Prostate gland (tissue), 2 donors: Measurements from ENCODE around the gene DNMT3A. TPM values are rescaled to one million over a fixed set of nuclear protein-coding genes. Genes with fewer than 3 reads are reported as not detected.
A peak's percentile ranks its signal among the peaks of the same experiment; 100 is the strongest.

ENCODE experiments used
- DNase-seq: peaks from one replicate; pipeline ENCODE4 v3.0.0-alpha.2; 2019; ENCODE audit warnings: low spot score
- H3K27ac ChIP-seq, 2 donors: fragments of 200-600 bp; sonication (generic); 2 replicates each; pipeline ENCODE4 v1.5.1; 2017 to 2019
- H3K27me3 ChIP-seq: fragments of 200-600 bp; sonication (generic); replicated peaks from 2 replicates; pipeline ENCODE4 v1.5.1; 2019; ENCODE audit not compliant: insufficient read depth
- H3K36me3 ChIP-seq, 2 donors: fragments of 200-600 bp; sonication (generic); 1 replicate in 1 of 2; 2 replicates in 1 of 2; pipeline versions ENCODE4 v1.5.1 to v1.8.1; 2017 to 2019
- H3K4me1 ChIP-seq: fragments of 200-600 bp; sonication (generic); replicated peaks from 2 replicates; pipeline ENCODE4 v1.5.1; 2019
- H3K4me3 ChIP-seq, 2 donors: fragments of 200-600 bp; sonication (generic); 2 replicates each; pipeline ENCODE4 v1.5.1; 2017 to 2019
- H3K9me3 ChIP-seq: fragments of 200-600 bp; sonication (generic); 2 replicates; pipeline ENCODE4 v1.5.1; 2017
- CTCF ChIP-seq, 4 experiments: fragments of 200-600 bp in 2 of 4; fragments of 450-650 bp in 2 of 4; sonication (generic) in 2 of 4; IDR thresholded peaks; 1 replicate in 3 of 4; 2 replicates in 1 of 4; pipeline ENCODE4 v1.5.1; 2016 to 2019; ENCODE audit warnings: antibody characterized with exemption in 4 of 4, mild to moderate bottlenecking in 2 of 4, moderate library complexity in 2 of 4
- POLR2A ChIP-seq: fragments of 450-650 bp; IDR thresholded peaks from one replicate; pipeline ENCODE4 v1.6.1; 2016; ENCODE audit warnings: antibody characterized with exemption, mild to moderate bottlenecking
- POLR2AphosphoS5 ChIP-seq: sonication (generic); formaldehyde crosslinking; IDR thresholded peaks from one replicate; pipeline ENCODE4 v1.6.1; 2017; ENCODE audit warnings: antibody characterized with exemption
- WGBS: methylation state at CpG from one replicate; pipeline ENCODE4 v1.1.5; 2018; 5-methylcytosine and 5-hydroxymethylcytosine counted together
- intact Hi-C: fragments of 100-400 bp; cut with DNase I; formaldehyde crosslinking; loops from one replicate; pipeline ENCODE4 v1.14.2; 2022
- total RNA-seq, 2 donors: library from RNA; depleted of rRNA; stranded (reverse); fragments of >200 nt; gene quantifications; one replicate each; pipeline ENCODE4 v1.1.0, GENCODE V29; 2016

DNMT3A gene
- total RNA-seq, 2 donors from 2014 or later, result 8.7 to 28.2 TPM

- Histone ChIP-seq H3K27ac (no peak overlapping the region), H3K4me3 (peak overlapping the region in 1 of 2 donors; percentile 26), H3K27me3 (no peaks in the 10 kb centered on the region), H3K36me3 (no peaks in the 10 kb centered on the region), H3K4me1 (no peaks in the 10 kb centered on the region), H3K9me3 (no peaks in the 10 kb centered on the region)
- 57% methylated on average over 34 of the region's 34 CpGs for WGBS
- intact Hi-C loops, result loop anchor here (5.0 kb wide), 1 partner anchor 161 kb away; no protein-coding TSS in a partner anchor
- no peak for DNase-seq
- TF ChIP-seq POLR2A (no peak), CTCF (IDR thresholded peaks at IDR 0.05) (no peak), POLR2AphosphoS5 (no peak)
Observed at GRCh38 chr2:25361261-25362048, 19.7 kb upstream of the DNMT3A start.

- no peak for TF ChIP-seq POLR2A
- no peak for TF ChIP-seq CTCF (IDR thresholded peaks at IDR 0.05)
- no peak for TF ChIP-seq POLR2AphosphoS5
- no peaks in the 10 kb centered on the region for H3K27me3 ChIP-seq
- no peaks in the 10 kb centered on the region for H3K9me3 ChIP-seq
- intact Hi-C loops, result no loop called here
- DNase-seq, result no peak
- H3K4me3 ChIP-seq, result no peak overlapping the region
- no peak overlapping the region for H3K27ac ChIP-seq
- H3K4me1 ChIP-seq, result no peaks in the 10 kb centered on the region
- 74% methylated on average over 8 of the region's 8 CpGs for WGBS
- H3K36me3 ChIP-seq, result no peaks in the 10 kb centered on the region
Observed at GRCh38 chr2:25358836-25359235, 17.1 kb upstream of the DNMT3A start.

- H3K4me3 ChIP-seq, result no peak overlapping the region
- TF ChIP-seq POLR2A, result no peak
- TF ChIP-seq POLR2AphosphoS5, result no peak
- TF ChIP-seq CTCF (IDR thresholded peaks at IDR 0.05), result no peak
- WGBS, result 92% methylated on average over 6 of the region's 6 CpGs
- no peaks in the 10 kb centered on the region for H3K9me3 ChIP-seq
- H3K36me3 ChIP-seq, result no peaks in the 10 kb centered on the region
- no peak for DNase-seq
- intact Hi-C loops, result no loop called here
- H3K27me3 ChIP-seq, result no peaks in the 10 kb centered on the region
- no peaks in the 10 kb centered on the region for H3K4me1 ChIP-seq
- H3K27ac ChIP-seq, result no peak overlapping the region
Observed at GRCh38 chr2:25358249-25358815, 16.6 kb upstream of the DNMT3A start.

DNA sequence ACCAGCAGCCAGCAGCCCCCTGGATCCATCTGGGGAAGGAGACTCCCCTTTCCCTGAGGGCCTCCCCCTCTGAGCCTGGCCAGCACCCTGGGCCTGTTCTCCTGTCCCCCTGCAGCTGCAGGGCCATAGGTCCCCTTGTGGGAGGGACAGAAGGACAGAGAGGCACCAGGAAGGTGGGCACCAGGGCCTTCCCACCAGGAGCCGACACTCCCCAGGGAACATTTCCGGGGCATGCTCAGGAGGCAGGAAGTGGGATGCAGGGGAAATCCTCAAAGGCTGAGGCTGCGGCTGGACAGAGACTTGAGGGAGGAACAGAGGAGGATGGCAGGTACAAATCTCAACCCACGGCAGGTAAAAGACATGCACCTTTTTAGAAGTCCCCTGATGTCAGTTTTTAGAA lies 14.4 kb upstream of the DNMT3A start:
- Histone ChIP-seq H3K9me3 (no peaks in the 10 kb centered on the region), H3K36me3 (no peaks in the 10 kb centered on the region), H3K27ac (no peak overlapping the region), H3K4me1 (no peaks in the 10 kb centered on the region), H3K4me3 (no peak overlapping the region), H3K27me3 (no peaks in the 10 kb centered on the region)
- TF ChIP-seq POLR2A (no peak), POLR2AphosphoS5 (no peak)
- 65% methylated on average over 4 of the region's 4 CpGs for WGBS
- no peak for DNase-seq
- intact Hi-C loops, result no loop called here

- no peak for DNase-seq
- TF ChIP-seq POLR2A, result no peak
- no peak for TF ChIP-seq CTCF (IDR thresholded peaks at IDR 0.05)
- no peak for TF ChIP-seq POLR2AphosphoS5
- intact Hi-C loops, result no loop called here
Observed at GRCh38 chr2:25355270-25355669, 13.5 kb upstream of the DNMT3A start.

More at GRCh38 chr2:25355270-25355669, 13.5 kb upstream of the DNMT3A start:
- 94% methylated on average over 8 of the region's 8 CpGs for WGBS
- Histone ChIP-seq H3K4me3 (no peak overlapping the region), H3K4me1 (no peaks in the 10 kb centered on the region), H3K27ac (no peak overlapping the region), H3K27me3 (no peaks in the 10 kb centered on the region), H3K9me3 (no peaks in the 10 kb centered on the region), H3K36me3 (no peaks in the 10 kb centered on the region)
